Astrocyte (in vitro differentiated cells and primary cell): ENCODE data around the gene ZSWIM4. TPM values are rescaled to one million over a fixed set of nuclear protein-coding genes. Genes with fewer than 3 reads are reported as not detected.
"Not testable (repeated sequence)": the region's sequence is repeated elsewhere in the genome, so short reads cannot be mapped to it uniquely, and the experiment has no call there.

Source experiments
- DNase-seq: peaks from one replicate; pipeline ENCODE4 v3.0.0-alpha.2; 2010; ENCODE audit warnings: low read depth
- FAIRE-seq: peaks from 2 replicates; lab custom pipeline; 2011; peaks lifted over from hg19 to GRCh38; lab: Jason Lieb, UNC
- H2AFZ ChIP-seq: 2 replicates; pipeline ENCODE4 v1.6.0; 2012; ENCODE audit warnings: low read depth, low read length, inconsistent platforms
- H3K27ac ChIP-seq: 2 replicates; pipeline ENCODE4 v1.5.1; 2011; ENCODE audit warnings: low read depth, low read length, inconsistent platforms
- H3K27me3 ChIP-seq: 2 replicates; pipeline ENCODE4 v1.6.0; 2011; ENCODE audit warnings: low read length, inconsistent platforms; ENCODE audit not compliant: insufficient read depth
- H3K36me3 ChIP-seq: 2 replicates; pipeline ENCODE4 v1.5.1; 2011; ENCODE audit warnings: low read length, inconsistent platforms; ENCODE audit not compliant: insufficient read depth
- H3K4me1 ChIP-seq: 2 replicates; pipeline ENCODE4 v1.5.1; 2011; ENCODE audit warnings: low read length, inconsistent platforms; ENCODE audit not compliant: insufficient read depth
- H3K4me2 ChIP-seq: 2 replicates; pipeline ENCODE4 v1.6.0; 2012; ENCODE audit warnings: low read length, inconsistent platforms
- H3K4me3 ChIP-seq: 2 replicates; pipeline ENCODE4 v1.5.1; 2011; ENCODE audit warnings: low read depth, mild to moderate bottlenecking, low read length, inconsistent platforms; ENCODE audit not compliant: insufficient read depth
- H3K79me2 ChIP-seq: 2 replicates; pipeline ENCODE4 v1.6.0; 2012; ENCODE audit warnings: mild to moderate bottlenecking, low read length, inconsistent platforms; ENCODE audit not compliant: insufficient read depth
- H3K9ac ChIP-seq: 2 replicates; pipeline ENCODE4 v1.6.0; 2012; ENCODE audit warnings: mild to moderate bottlenecking, low read length, inconsistent platforms
- H3K9me3 ChIP-seq: 2 replicates; pipeline ENCODE4 v1.5.1; 2012; ENCODE audit warnings: low read depth, mild to moderate bottlenecking, low read length, inconsistent platforms; ENCODE audit not compliant: insufficient read depth
- H4K20me1 ChIP-seq: 2 replicates; pipeline ENCODE4 v1.6.0; 2012; ENCODE audit warnings: low read length, inconsistent platforms; ENCODE audit not compliant: insufficient read depth
- H3K27ac Mint-ChIP-seq: one replicate; pipeline ENCODE4 v1.8.0; 2021; ENCODE audit warnings: mild to moderate bottlenecking, mixed read lengths; ENCODE audit not compliant: unreplicated experiment
- H3K27me3 Mint-ChIP-seq: one replicate; pipeline ENCODE4 v1.8.0; 2021; ENCODE audit warnings: low read depth, mixed read lengths; ENCODE audit not compliant: unreplicated experiment
- H3K36me3 Mint-ChIP-seq: one replicate; pipeline ENCODE4 v1.8.0; 2021; ENCODE audit warnings: low read depth, mixed read lengths; ENCODE audit not compliant: unreplicated experiment
- H3K4me1 Mint-ChIP-seq: one replicate; pipeline ENCODE4 v1.8.0; 2021; ENCODE audit warnings: low read depth, mixed read lengths; ENCODE audit not compliant: unreplicated experiment
- H3K4me3 Mint-ChIP-seq: one replicate; pipeline ENCODE4 v1.8.0; 2021; ENCODE audit warnings: mild to moderate bottlenecking, moderate library complexity, mixed read lengths; ENCODE audit not compliant: unreplicated experiment
- H3K9me3 Mint-ChIP-seq: one replicate; pipeline ENCODE4 v1.8.0; 2021; ENCODE audit warnings: mild to moderate bottlenecking, mixed read lengths; ENCODE audit not compliant: unreplicated experiment
- EZH2 ChIP-seq: IDR thresholded peaks from 2 replicates; pipeline ENCODE4 v1.6.1; 2012; ENCODE audit warnings: mild to moderate bottlenecking, low read length, inconsistent platforms; ENCODE audit not compliant: insufficient read depth
- total RNA-seq: library from RNA; stranded (reverse); gene quantifications from 2 replicates; pipeline ENCODE4 v1.2.1, GENCODE V29; 2021
- TF ChIP-seq, protein P1 (sequence below): IDR thresholded peaks from 2 replicates; pipeline ENCODE4 v1.5.1; 2011; ENCODE audit warnings: low read depth, mild to moderate bottlenecking, inconsistent platforms, low read length, moderate library complexity; ENCODE audit not compliant: insufficient read depth

Gene ZSWIM4
- total RNA-seq, 1 donor from 2014 or later: 10.6 TPM

DNA sequence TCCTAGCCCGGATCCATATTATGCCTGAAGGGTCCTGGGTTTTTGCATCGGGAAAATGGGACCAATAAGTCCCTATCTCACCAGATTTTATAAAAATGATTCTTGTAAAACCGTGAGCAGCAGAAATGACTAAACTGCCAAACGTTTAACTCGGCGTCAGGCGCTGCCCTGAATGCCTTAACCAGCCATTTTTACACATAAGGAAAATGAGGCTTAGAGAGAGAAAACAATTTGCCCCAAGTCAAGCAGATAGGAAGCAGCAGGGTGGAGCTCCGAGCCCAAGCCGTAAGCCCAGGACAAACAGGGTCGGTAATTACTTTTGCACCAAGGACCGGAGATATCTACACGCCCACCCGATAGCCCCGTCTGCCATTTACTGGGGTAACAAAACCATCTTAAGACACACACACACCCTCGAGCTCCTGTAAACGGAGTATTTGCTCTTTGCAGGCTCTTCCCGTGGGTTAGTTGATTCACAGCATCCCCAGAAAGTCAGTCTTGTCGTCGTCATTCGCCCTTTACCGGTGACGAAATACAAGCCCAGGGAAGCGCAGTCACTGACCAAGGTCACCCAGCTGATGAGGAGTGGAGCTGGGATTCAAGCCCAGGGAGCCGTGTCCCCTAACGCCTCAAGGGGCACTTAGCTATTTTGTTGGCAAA is 46.9 kb upstream of the ZSWIM4 start:
- FAIRE-seq (no peak), DNase-seq (peak; percentile 53)
- H3K27me3 ChIP-seq: no peaks in the 10 kb centered on the region
- peak overlapping the region; percentile 96 for H3K4me2 ChIP-seq
- Mint-ChIP-seq H3K27ac (peak overlapping the region; percentile 87), H3K4me3 (peak overlapping the region; percentile 96), H3K36me3 (peaks cover 8% of the 10 kb centered on the region), H3K4me1 (no peaks in the 10 kb centered on the region), H3K9me3 (peaks cover 5% of the 10 kb centered on the region), H3K27me3 (no peaks in the 10 kb centered on the region)
- no peaks in the 10 kb centered on the region for H3K9me3 ChIP-seq
- H3K4me1 ChIP-seq: peaks cover 5% of the 10 kb centered on the region
- H3K36me3 ChIP-seq: peaks cover 4% of the 10 kb centered on the region
- H3K4me3 ChIP-seq: peak overlapping the region; percentile 81
- TF ChIP-seq, protein P1, sequence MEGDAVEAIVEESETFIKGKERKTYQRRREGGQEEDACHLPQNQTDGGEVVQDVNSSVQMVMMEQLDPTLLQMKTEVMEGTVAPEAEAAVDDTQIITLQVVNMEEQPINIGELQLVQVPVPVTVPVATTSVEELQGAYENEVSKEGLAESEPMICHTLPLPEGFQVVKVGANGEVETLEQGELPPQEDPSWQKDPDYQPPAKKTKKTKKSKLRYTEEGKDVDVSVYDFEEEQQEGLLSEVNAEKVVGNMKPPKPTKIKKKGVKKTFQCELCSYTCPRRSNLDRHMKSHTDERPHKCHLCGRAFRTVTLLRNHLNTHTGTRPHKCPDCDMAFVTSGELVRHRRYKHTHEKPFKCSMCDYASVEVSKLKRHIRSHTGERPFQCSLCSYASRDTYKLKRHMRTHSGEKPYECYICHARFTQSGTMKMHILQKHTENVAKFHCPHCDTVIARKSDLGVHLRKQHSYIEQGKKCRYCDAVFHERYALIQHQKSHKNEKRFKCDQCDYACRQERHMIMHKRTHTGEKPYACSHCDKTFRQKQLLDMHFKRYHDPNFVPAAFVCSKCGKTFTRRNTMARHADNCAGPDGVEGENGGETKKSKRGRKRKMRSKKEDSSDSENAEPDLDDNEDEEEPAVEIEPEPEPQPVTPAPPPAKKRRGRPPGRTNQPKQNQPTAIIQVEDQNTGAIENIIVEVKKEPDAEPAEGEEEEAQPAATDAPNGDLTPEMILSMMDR: no peak
- no peak for TF ChIP-seq EZH2
- peaks cover 3% of the 10 kb centered on the region for H4K20me1 ChIP-seq
- H3K9ac ChIP-seq: peak overlapping the region; percentile 90
- peak overlapping the region; percentile 78 for H3K27ac ChIP-seq
- H3K79me2 ChIP-seq: peaks cover 25% of the 10 kb centered on the region
- peak overlapping the region; percentile 27 for H2AFZ ChIP-seq

DNA sequence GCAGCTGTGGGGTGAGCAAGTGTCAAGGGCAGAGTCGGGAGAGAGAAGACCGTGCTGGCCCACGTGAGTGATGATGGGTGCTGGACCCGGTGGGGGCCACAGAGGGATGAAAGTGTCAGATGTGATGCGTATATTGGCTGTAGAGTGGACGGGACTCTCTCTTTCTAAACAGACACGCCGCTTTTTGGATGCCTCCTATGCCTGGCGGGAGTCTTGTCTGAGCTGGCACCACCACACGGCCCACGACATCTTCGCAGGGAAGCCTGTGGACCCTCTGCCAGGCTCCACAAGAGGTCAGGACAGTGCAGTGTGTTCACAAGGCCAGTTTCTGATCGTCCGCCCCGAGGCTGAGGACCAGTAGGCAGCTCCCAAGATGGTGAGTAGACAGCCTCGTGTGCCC is 43.8 kb upstream of the ZSWIM4 start:
- no peak overlapping the region for H3K4me2 ChIP-seq
- H3K27me3 ChIP-seq: no peaks in the 10 kb centered on the region
- H3K4me3 ChIP-seq: no peak overlapping the region
- DNase-seq: no peak
- peaks cover 25% of the 10 kb centered on the region for H3K79me2 ChIP-seq
- Mint-ChIP-seq H3K4me1 (no peaks in the 10 kb centered on the region), H3K9me3 (peaks cover 5% of the 10 kb centered on the region), H3K27me3 (no peaks in the 10 kb centered on the region), H3K27ac (no peak overlapping the region), H3K36me3 (peaks cover 20% of the 10 kb centered on the region), H3K4me3 (no peak overlapping the region)
- H2AFZ ChIP-seq: no peak overlapping the region
- H4K20me1 ChIP-seq: peaks cover 3% of the 10 kb centered on the region
- TF ChIP-seq EZH2: no peak
- TF ChIP-seq, protein P1: no peak
- H3K9ac ChIP-seq: no peak overlapping the region
- no peaks in the 10 kb centered on the region for H3K9me3 ChIP-seq
- peaks cover 19% of the 10 kb centered on the region for H3K36me3 ChIP-seq
- H3K4me1 ChIP-seq: peaks cover 5% of the 10 kb centered on the region
- FAIRE-seq: no peak
- H3K27ac ChIP-seq: no peak overlapping the region

DNA sequence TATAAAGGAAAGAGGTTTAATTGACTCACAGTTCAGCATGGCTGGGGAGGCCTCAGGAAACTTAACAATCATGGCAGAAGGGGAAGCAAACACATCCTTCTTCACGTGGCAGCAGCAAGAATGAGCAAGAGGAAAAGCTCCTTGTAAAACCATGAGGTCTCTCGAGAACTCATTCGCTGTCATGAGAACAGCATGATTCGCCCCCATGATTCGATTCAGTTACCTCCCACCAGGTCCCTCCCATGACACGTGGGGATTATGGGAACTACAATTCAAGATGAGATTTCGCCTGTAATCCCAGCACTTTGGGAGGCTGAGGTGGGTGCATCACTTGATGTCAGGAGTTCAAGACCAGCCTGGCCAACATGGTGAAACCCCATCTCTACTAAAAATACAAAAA is 41.6 kb upstream of the ZSWIM4 start:
- H4K20me1 ChIP-seq, H3K27me3 Mint-ChIP-seq, H3K9me3 ChIP-seq, H3K4me3 Mint-ChIP-seq, H2AFZ ChIP-seq, FAIRE-seq, H3K4me2 ChIP-seq, DNase-seq, H3K27me3 ChIP-seq, H3K27ac ChIP-seq, H3K4me3 ChIP-seq, H3K9me3 Mint-ChIP-seq, H3K4me1 ChIP-seq, H3K27ac Mint-ChIP-seq, H3K4me1 Mint-ChIP-seq, H3K9ac ChIP-seq: not testable (repeated sequence)
- H3K36me3 ChIP-seq: peaks cover 30% of the 10 kb centered on the region
- peaks cover 29% of the 10 kb centered on the region for H3K36me3 Mint-ChIP-seq
- peaks cover 17% of the 10 kb centered on the region for H3K79me2 ChIP-seq
